ENCODE measurements around the gene CCNQ. TPM values are rescaled to one million over a fixed set of nuclear protein-coding genes. Genes with fewer than 3 reads are reported as not detected.

Gene CCNQ
- total RNA-seq, 1 donor from 2014 or later: 15.0 TPM

DNA sequence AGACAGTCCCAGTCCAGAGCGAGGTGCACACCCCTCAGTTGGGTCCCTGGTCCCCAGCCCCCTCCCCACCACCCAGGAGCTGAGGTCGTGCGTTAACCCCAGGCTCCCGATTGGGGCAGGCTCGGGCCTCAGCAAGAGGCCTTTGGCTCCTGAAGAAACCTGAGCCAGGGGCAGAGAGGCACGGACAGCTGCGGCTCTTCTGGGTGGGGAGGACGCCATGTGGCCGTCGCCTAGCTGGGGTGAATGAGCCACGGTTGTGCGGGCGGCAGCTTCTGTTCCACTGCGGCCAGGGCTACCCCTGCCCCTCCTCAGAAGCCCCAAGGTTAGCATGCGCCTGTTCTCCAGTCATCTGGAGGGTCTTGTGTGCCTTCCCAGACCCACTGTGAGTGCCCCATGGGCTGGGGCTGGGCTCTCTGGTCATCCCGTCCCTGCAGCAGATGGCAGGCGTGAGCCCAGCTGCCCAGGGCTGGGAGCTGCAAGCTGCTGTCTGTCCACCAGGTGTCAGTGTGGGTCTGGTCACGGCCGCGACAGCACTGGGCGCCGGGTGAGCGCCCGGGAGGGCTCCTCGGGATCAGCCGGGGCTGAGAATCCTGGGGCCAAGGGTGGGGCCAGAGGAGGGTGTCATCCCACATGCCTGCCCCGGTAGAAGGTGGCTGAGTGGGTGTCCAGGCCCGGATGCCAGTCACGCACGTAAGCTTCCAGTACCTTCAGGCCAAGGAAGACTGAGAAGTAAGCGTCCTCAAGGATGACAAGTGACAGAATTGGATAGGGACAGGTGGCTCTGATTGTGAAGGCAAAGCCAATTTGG lies 59.6 kb downstream of the CCNQ start:
- peak; percentile 75 for DNase-seq (ENCODE audit: low spot score)

GRCh38 chrX:153538424-153538823 lies 60.5 kb downstream of the CCNQ start:
- DNase-seq (ENCODE audit: low spot score): no peak

Other genes with a start within 250 kb of the CCNQ start
- gene PNMA6E, start 197.8 kb downstream of the CCNQ start, total RNA-seq: not detected
- gene ZFP92, start 187.7 kb downstream of the CCNQ start, total RNA-seq: 1.1 TPM
- gene TREX2, start 153.1 kb downstream of the CCNQ start, total RNA-seq: 2.1 TPM
- gene HAUS7, start 128.6 kb downstream of the CCNQ start, total RNA-seq: 33.3 TPM
- gene BGN, start 104.2 kb downstream of the CCNQ start, total RNA-seq: 77.5 TPM
- gene ATP2B3, start 81.5 kb downstream of the CCNQ start, total RNA-seq: not detected
- 2.7 TPM for gene DUSP9, start 48.1 kb upstream of the CCNQ start, total RNA-seq
- gene PNCK, start 74.7 kb upstream of the CCNQ start, total RNA-seq: 12.3 TPM
- gene SLC6A8, start 88.8 kb upstream of the CCNQ start, total RNA-seq: 70.3 TPM
- gene BCAP31, start 125.2 kb upstream of the CCNQ start, total RNA-seq: 315 TPM
- gene ABCD1, start 125.7 kb upstream of the CCNQ start, total RNA-seq: 15.1 TPM
- 42.8 TPM for gene PLXNB3, start 165.1 kb upstream of the CCNQ start, total RNA-seq
- gene SRPK3, start 181.9 kb upstream of the CCNQ start, total RNA-seq: 2.7 TPM
- 57.0 TPM for gene IDH3G, start 195.2 kb upstream of the CCNQ start, total RNA-seq
- 253 TPM for gene SSR4, start 195.5 kb upstream of the CCNQ start, total RNA-seq
- 10.6 TPM for gene PDZD4, start 231.4 kb upstream of the CCNQ start, total RNA-seq